HepG2 (cell line): Measurements from ENCODE around the gene TMBIM4. TPM values are rescaled to one million over a fixed set of nuclear protein-coding genes. Genes with fewer than 3 reads are reported as not detected.
A peak's percentile ranks its signal among the peaks of the same experiment; 100 is the strongest.

Experiments used
- GFI1 ChIP-seq: sonication (generic); formaldehyde crosslinking; IDR thresholded peaks from 2 replicates; pipeline ENCODE4 v1.5.0; 2020; ENCODE audit warnings: missing genetic modification reagents, mild to moderate bottlenecking, borderline replicate concordance
- HNF4A ChIP-seq: sonication (generic); formaldehyde crosslinking; IDR thresholded peaks from 2 replicates; pipeline ENCODE4 v1.4.0; 2020; ENCODE audit warnings: missing genetic modification reagents
- HNRNPLL ChIP-seq: fragments of 200-400 bp; formaldehyde crosslinking; IDR thresholded peaks from 2 replicates; pipeline ENCODE4 v1.6.1; 2017; ENCODE audit warnings: mild to moderate bottlenecking, low read depth, low read length; ENCODE audit not compliant: poor library complexity, severe bottlenecking
- PCBP1 ChIP-seq: fragments of 200-400 bp; formaldehyde crosslinking; IDR thresholded peaks from 2 replicates; pipeline ENCODE4 v1.6.1; 2017; ENCODE audit warnings: mild to moderate bottlenecking, low read depth, low read length, borderline replicate concordance
- PHB2 ChIP-seq: fragments of 450-650 bp; IDR thresholded peaks from 2 replicates; pipeline ENCODE4 v1.6.1; 2018; ENCODE audit not compliant: partially characterized antibody
- SMARCC2 ChIP-seq: fragments of 450-650 bp; IDR thresholded peaks from 2 replicates; pipeline ENCODE4 v1.6.1; 2017; ENCODE audit warnings: antibody characterized with exemption, mild to moderate bottlenecking
- SP1 ChIP-seq, 2 experiments: fragments of 450-650 bp in 1 of 2; sonication (generic) in 1 of 2; formaldehyde crosslinking in 1 of 2; IDR thresholded peaks; 2 replicates each; pipeline versions ENCODE4 v1.4.0 to v1.6.1; 2016 to 2020; ENCODE audit warnings: missing genetic modification reagents in 1 of 2
- SRSF1 ChIP-seq: fragments of 200-400 bp; formaldehyde crosslinking; optimal IDR thresholded peaks from 2 replicates; pipeline ENCODE3; 2017; ENCODE audit warnings: mild to moderate bottlenecking, low read depth, low read length, moderate library complexity
- SRSF4 ChIP-seq: fragments of 200-400 bp; formaldehyde crosslinking; IDR thresholded peaks from one replicate; pipeline ENCODE4 v1.6.1; 2018; ENCODE audit warnings: mild to moderate bottlenecking, low read depth, low read length, moderate library complexity; ENCODE audit not compliant: poor library complexity, severe bottlenecking
- ZNF501 ChIP-seq: sonication (generic); formaldehyde crosslinking; IDR thresholded peaks from 2 replicates; pipeline ENCODE4 v1.5.1; 2020; ENCODE audit warnings: mild to moderate bottlenecking, moderate library complexity, missing genetic modification reagents
- ZNF607 ChIP-seq: sonication (generic); formaldehyde crosslinking; IDR thresholded peaks from 2 replicates; pipeline ENCODE4 v1.5.1; 2020; ENCODE audit warnings: missing genetic modification reagents, mild to moderate bottlenecking, borderline replicate concordance
- polyA plus RNA-seq, 8 experiments: library from polyadenylated mRNA; depleted of rRNA in 3 of 8; stranded (reverse) in 7 of 8; unstranded in 1 of 8; fragments of >200 nt; fragmentation: Illumina TruSeq in 4 of 8; extraction: Trizol in 4 of 8; gene quantifications; 2 replicates each; pipeline versions ENCODE4 v1.2.1 to v1.2.3, GENCODE V29; 2011 to 2016; ENCODE audit warnings: low read depth in 4 of 8, missing spikeins in 1 of 8, mixed read lengths in 1 of 8; ENCODE audit not compliant: insufficient read depth in 1 of 8
- total RNA-seq, 5 experiments: library from RNA; depleted of rRNA; stranded (reverse); fragments of >200 nt; fragmentation: Illumina TruSeq; extraction: Trizol; gene quantifications; 2 replicates each; pipeline ENCODE4 v1.2.3, GENCODE V29; 2016; ENCODE audit warnings: low read depth in 1 of 5
- TF ChIP-seq, protein P1 (sequence below): sonication (generic); formaldehyde crosslinking; IDR thresholded peaks from 2 replicates; pipeline ENCODE4 v1.8.0; 2022; ENCODE audit warnings: missing genetic modification reagents, mild to moderate bottlenecking, moderate library complexity, borderline replicate concordance
- TF ChIP-seq, protein P2 (sequence below): sonication (generic); formaldehyde crosslinking; IDR thresholded peaks from 2 replicates; pipeline ENCODE4 v1.4.0; 2020; ENCODE audit warnings: missing genetic modification reagents
- TF ChIP-seq, protein P3 (sequence below): sonication (generic); formaldehyde crosslinking; IDR thresholded peaks from 2 replicates; pipeline ENCODE4 v1.4.0; 2020; ENCODE audit warnings: missing genetic modification reagents
- TF ChIP-seq, protein P4 (sequence below): sonication (generic); formaldehyde crosslinking; IDR thresholded peaks from 2 replicates; pipeline ENCODE4 v1.8.0; 2022; ENCODE audit warnings: mild to moderate bottlenecking, missing genetic modification reagents
- TF ChIP-seq, protein P5 (sequence below): sonication (generic); formaldehyde crosslinking; IDR thresholded peaks from 2 replicates; pipeline ENCODE4 v1.5.0; 2020; ENCODE audit warnings: missing genetic modification reagents

TMBIM4 gene
- total and polyA plus RNA-seq, 2 of the 13 experiments (the other 11 are each of a cell fraction or from before 2014, with no cell fraction given) = 60.5 to 67.7 TPM

DNA sequence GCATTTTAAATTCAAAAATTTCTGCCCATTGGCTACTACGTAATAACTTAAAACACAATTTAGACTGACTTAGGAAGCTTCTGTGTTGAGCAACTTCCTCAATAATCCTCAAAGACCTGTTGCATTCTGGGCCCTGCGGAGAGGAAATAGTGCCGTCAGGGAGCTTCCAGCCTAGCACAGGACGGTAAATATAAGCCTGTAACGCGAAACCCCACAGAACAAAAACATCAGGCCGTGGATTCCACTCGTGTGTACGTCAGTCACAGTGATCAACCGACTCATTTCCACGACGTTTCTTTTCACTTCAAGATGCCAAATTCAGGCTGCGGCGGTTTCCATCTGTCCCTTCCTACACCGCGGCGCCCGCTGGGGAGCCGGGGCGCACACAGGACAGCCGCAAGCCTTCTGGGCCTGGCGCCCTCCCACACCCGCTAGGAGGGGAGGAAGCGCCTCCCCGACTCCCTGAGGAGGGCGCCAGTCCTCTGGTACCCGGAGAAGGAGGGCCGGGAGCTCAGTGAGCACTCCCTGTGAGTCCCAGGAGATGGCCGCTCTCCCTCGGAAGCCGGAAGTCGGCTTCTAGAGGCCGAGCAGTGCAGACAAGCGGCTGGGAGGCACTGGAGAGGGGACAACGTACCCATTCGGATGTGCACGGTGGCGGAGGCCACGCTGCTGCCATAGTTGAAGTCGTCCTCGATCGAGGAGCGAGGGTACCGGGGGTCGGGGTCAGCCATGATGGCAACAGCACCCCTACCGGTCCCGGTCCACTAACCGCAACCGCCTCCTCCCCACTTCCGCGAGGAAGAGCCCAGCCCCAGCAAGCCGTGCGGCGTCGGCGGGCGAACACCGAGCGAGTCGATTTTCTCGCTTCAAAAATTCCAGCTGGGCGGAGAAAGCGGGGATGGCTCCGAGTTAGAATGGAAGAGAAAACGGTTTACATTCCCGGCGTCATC lies at the start of gene TMBIM4 (continued):
- TF ChIP-seq, protein P1, sequence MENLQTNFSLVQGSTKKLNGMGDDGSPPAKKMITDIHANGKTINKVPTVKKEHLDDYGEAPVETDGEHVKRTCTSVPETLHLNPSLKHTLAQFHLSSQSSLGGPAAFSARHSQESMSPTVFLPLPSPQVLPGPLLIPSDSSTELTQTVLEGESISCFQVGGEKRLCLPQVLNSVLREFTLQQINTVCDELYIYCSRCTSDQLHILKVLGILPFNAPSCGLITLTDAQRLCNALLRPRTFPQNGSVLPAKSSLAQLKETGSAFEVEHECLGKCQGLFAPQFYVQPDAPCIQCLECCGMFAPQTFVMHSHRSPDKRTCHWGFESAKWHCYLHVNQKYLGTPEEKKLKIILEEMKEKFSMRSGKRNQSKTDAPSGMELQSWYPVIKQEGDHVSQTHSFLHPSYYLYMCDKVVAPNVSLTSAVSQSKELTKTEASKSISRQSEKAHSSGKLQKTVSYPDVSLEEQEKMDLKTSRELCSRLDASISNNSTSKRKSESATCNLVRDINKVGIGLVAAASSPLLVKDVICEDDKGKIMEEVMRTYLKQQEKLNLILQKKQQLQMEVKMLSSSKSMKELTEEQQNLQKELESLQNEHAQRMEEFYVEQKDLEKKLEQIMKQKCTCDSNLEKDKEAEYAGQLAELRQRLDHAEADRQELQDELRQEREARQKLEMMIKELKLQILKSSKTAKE (CRISPR knock-in tag) = 0 out of 2 replicates have a peak, but pooled peaks have one; percentile 27
- TF ChIP-seq, protein P2, sequence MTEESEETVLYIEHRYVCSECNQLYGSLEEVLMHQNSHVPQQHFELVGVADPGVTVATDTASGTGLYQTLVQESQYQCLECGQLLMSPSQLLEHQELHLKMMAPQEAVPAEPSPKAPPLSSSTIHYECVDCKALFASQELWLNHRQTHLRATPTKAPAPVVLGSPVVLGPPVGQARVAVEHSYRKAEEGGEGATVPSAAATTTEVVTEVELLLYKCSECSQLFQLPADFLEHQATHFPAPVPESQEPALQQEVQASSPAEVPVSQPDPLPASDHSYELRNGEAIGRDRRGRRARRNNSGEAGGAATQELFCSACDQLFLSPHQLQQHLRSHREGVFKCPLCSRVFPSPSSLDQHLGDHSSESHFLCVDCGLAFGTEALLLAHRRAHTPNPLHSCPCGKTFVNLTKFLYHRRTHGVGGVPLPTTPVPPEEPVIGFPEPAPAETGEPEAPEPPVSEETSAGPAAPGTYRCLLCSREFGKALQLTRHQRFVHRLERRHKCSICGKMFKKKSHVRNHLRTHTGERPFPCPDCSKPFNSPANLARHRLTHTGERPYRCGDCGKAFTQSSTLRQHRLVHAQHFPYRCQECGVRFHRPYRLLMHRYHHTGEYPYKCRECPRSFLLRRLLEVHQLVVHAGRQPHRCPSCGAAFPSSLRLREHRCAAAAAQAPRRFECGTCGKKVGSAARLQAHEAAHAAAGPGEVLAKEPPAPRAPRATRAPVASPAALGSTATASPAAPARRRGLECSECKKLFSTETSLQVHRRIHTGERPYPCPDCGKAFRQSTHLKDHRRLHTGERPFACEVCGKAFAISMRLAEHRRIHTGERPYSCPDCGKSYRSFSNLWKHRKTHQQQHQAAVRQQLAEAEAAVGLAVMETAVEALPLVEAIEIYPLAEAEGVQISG (CRISPR knock-in tag) = peak; percentile 89
- TF ChIP-seq ZNF607 (CRISPR knock-in tag) (peak; percentile 88), ZNF501 (peak; percentile 74), SMARCC2 (no peak), GFI1 (CRISPR knock-in tag) (no peak; the same call in 1 of the 2 replicates), PHB2 (no peak), PCBP1 (peak; percentile 76; the same call in 1 of the 2 replicates), SP1 (IDR thresholded peaks at IDR 0.05) (no peak), SP1 (CRISPR knock-in tag; IDR thresholded peaks at IDR 0.05) (no peak; the same call in 1 of the 2 replicates), SRSF1 (peak; percentile 86), SRSF4 (no peak), HNF4A (0 out of 2 replicates have a peak, but pooled peaks have one; percentile 41), HNRNPLL (peak; percentile 79)
- TF ChIP-seq, protein P3, sequence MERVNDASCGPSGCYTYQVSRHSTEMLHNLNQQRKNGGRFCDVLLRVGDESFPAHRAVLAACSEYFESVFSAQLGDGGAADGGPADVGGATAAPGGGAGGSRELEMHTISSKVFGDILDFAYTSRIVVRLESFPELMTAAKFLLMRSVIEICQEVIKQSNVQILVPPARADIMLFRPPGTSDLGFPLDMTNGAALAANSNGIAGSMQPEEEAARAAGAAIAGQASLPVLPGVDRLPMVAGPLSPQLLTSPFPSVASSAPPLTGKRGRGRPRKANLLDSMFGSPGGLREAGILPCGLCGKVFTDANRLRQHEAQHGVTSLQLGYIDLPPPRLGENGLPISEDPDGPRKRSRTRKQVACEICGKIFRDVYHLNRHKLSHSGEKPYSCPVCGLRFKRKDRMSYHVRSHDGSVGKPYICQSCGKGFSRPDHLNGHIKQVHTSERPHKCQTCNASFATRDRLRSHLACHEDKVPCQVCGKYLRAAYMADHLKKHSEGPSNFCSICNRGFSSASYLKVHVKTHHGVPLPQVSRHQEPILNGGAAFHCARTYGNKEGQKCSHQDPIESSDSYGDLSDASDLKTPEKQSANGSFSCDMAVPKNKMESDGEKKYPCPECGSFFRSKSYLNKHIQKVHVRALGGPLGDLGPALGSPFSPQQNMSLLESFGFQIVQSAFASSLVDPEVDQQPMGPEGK = peak; percentile 57
- TF ChIP-seq, protein P4, sequence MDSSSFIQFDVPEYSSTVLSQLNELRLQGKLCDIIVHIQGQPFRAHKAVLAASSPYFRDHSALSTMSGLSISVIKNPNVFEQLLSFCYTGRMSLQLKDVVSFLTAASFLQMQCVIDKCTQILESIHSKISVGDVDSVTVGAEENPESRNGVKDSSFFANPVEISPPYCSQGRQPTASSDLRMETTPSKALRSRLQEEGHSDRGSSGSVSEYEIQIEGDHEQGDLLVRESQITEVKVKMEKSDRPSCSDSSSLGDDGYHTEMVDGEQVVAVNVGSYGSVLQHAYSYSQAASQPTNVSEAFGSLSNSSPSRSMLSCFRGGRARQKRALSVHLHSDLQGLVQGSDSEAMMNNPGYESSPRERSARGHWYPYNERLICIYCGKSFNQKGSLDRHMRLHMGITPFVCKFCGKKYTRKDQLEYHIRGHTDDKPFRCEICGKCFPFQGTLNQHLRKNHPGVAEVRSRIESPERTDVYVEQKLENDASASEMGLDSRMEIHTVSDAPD (CRISPR knock-in tag) = no peak; the same call in 1 of the 2 replicates
- TF ChIP-seq, protein P5, sequence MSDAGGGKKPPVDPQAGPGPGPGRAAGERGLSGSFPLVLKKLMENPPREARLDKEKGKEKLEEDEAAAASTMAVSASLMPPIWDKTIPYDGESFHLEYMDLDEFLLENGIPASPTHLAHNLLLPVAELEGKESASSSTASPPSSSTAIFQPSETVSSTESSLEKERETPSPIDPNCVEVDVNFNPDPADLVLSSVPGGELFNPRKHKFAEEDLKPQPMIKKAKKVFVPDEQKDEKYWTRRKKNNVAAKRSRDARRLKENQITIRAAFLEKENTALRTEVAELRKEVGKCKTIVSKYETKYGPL (CRISPR knock-in tag) = peak; percentile 69; the same call in 1 of the 2 replicates
